H9 (cell line): ENCODE results near the gene DCAF17. TPM values are rescaled to one million over a fixed set of nuclear protein-coding genes. Genes with fewer than 3 reads are reported as not detected.

Experiments
- DNase-seq: peaks from one replicate; pipeline ENCODE4 v3.0.0-alpha.2; 2017
- H2AFZ ChIP-seq: one replicate; pipeline ENCODE4 v1.6.1; 2013; ENCODE audit warnings: mild to moderate bottlenecking, low read length, control low read depth, moderate library complexity
- H2AK5ac ChIP-seq: 2 replicates; pipeline ENCODE4 v1.6.1; 2013; ENCODE audit warnings: low read length, control low read depth, mixed read lengths; ENCODE audit not compliant: insufficient read length
- H2BK120ac ChIP-seq: one replicate; pipeline ENCODE4 v1.6.1; 2013; ENCODE audit warnings: low read depth, mild to moderate bottlenecking, low read length, control low read depth, inconsistent platforms; ENCODE audit not compliant: poor library complexity, severe bottlenecking
- H2BK12ac ChIP-seq: 2 replicates; pipeline ENCODE4 v1.6.1; 2013; ENCODE audit warnings: low read length, control low read depth, mixed read lengths, low read depth; ENCODE audit not compliant: insufficient read length
- H2BK15ac ChIP-seq: 2 replicates; pipeline ENCODE4 v1.6.1; 2013; ENCODE audit warnings: low read depth, low read length, control low read depth
- H2BK20ac ChIP-seq: one replicate; pipeline ENCODE4 v1.6.1; 2013; ENCODE audit warnings: low read depth, mild to moderate bottlenecking, low read length, control low read depth, inconsistent platforms; ENCODE audit not compliant: poor library complexity, severe bottlenecking
- H2BK5ac ChIP-seq: 2 replicates; pipeline ENCODE4 v1.6.1; 2013; ENCODE audit warnings: low read length, control low read depth, mixed read lengths; ENCODE audit not compliant: insufficient read length
- H3K14ac ChIP-seq: 2 replicates; pipeline ENCODE4 v1.6.1; 2013; ENCODE audit warnings: low read length, control low read depth; ENCODE audit not compliant: insufficient read depth
- H3K18ac ChIP-seq: 2 replicates; pipeline ENCODE4 v1.6.1; 2013; ENCODE audit warnings: low read depth, mild to moderate bottlenecking, mixed read lengths, low read length, control low read depth; ENCODE audit not compliant: insufficient read length
- H3K23ac ChIP-seq: 2 replicates; pipeline ENCODE4 v1.6.1; 2013; ENCODE audit warnings: low read length, control low read depth, mixed read lengths, low read depth; ENCODE audit not compliant: insufficient read length
- H3K23me2 ChIP-seq: 2 replicates; pipeline ENCODE4 v1.6.1; 2013; ENCODE audit warnings: low read depth, mild to moderate bottlenecking, mixed read lengths, low read length, control low read depth; ENCODE audit not compliant: insufficient read length, poor library complexity, severe bottlenecking
- H3K27ac ChIP-seq: 2 replicates; pipeline ENCODE4 v1.5.1; 2013; ENCODE audit warnings: low read length, control low read depth, mixed read lengths, low read depth; ENCODE audit not compliant: insufficient read length
- H3K27me3 ChIP-seq: 2 replicates; pipeline ENCODE4 v1.6.1; 2013; ENCODE audit warnings: low read length, control low read depth, inconsistent platforms; ENCODE audit not compliant: insufficient read depth
- H3K4ac ChIP-seq: 2 replicates; pipeline ENCODE4 v1.6.1; 2013; ENCODE audit warnings: low read depth, mild to moderate bottlenecking, control low read depth, inconsistent platforms, low read length, moderate library complexity
- H3K4me1 ChIP-seq: 2 replicates; pipeline ENCODE4 v1.6.1; 2013; ENCODE audit warnings: low read length, control low read depth, inconsistent platforms; ENCODE audit not compliant: insufficient read depth
- H3K4me2 ChIP-seq: 2 replicates; pipeline ENCODE4 v1.6.1; 2013; ENCODE audit warnings: low read length, control low read depth, mixed read lengths; ENCODE audit not compliant: insufficient read length, insufficient read depth
- H3K56ac ChIP-seq: 2 replicates; pipeline ENCODE4 v1.6.1; 2013; ENCODE audit warnings: low read depth, mild to moderate bottlenecking, mixed read lengths, low read length, control low read depth; ENCODE audit not compliant: insufficient read length
- H3K79me1 ChIP-seq: 2 replicates; pipeline ENCODE4 v1.6.1; 2013; ENCODE audit warnings: low read depth, mild to moderate bottlenecking, moderate library complexity, low read length, control low read depth, inconsistent platforms; ENCODE audit not compliant: insufficient read depth, poor library complexity, severe bottlenecking
- H3K79me2 ChIP-seq: 2 replicates; pipeline ENCODE4 v1.6.1; 2013; ENCODE audit warnings: low read length, control low read depth, inconsistent platforms; ENCODE audit not compliant: insufficient read depth
- H3K9ac ChIP-seq: 2 replicates; pipeline ENCODE4 v1.6.1; 2013; ENCODE audit warnings: low read length, control low read depth, mixed read lengths; ENCODE audit not compliant: insufficient read length; ENCODE audit errors: extremely low read depth
- H3K9me3 ChIP-seq: one replicate; pipeline ENCODE4 v1.6.1; 2013; ENCODE audit warnings: low read depth, low read length, inconsistent platforms; ENCODE audit not compliant: control insufficient read depth
- H3T11ph ChIP-seq: one replicate; pipeline ENCODE4 v1.6.1; 2013; ENCODE audit warnings: mild to moderate bottlenecking, low read length, control low read depth, inconsistent platforms
- H4K20me1 ChIP-seq: one replicate; pipeline ENCODE4 v1.6.1; 2013; ENCODE audit not compliant: control insufficient read depth, insufficient read length, insufficient read depth
- H4K5ac ChIP-seq: 2 replicates; pipeline ENCODE4 v1.6.1; 2013; ENCODE audit warnings: low read depth, mild to moderate bottlenecking, mixed read lengths, low read length, control low read depth; ENCODE audit not compliant: insufficient read length
- H4K8ac ChIP-seq: replicated peaks from 2 replicates; pipeline ENCODE4 v1.6.1; 2013; ENCODE audit warnings: low read length, control low read depth, mixed read lengths, low read depth; ENCODE audit not compliant: insufficient read length
- H4K91ac ChIP-seq: 2 replicates; pipeline ENCODE4 v1.6.1; 2013; ENCODE audit warnings: low read depth, mild to moderate bottlenecking, moderate library complexity, mixed read lengths, low read length, control low read depth; ENCODE audit not compliant: insufficient read length
- H3K27ac Mint-ChIP-seq, 3 experiments: 2 replicates in 2 of 3; 3 replicates in 1 of 3; pipeline ENCODE4 v1.8.0; 2020 to 2021; ENCODE audit warnings: mixed read lengths in 3 of 3, mild to moderate bottlenecking in 1 of 3, moderate library complexity in 1 of 3
- H3K27me3 Mint-ChIP-seq: 2 replicates; pipeline ENCODE4 v1.8.0; 2021; ENCODE audit warnings: low read depth, mild to moderate bottlenecking, moderate library complexity, mixed read lengths
- H3K36me3 Mint-ChIP-seq, 3 experiments: 2 replicates in 2 of 3; 3 replicates in 1 of 3; pipeline ENCODE4 v1.8.0; 2020 to 2021; ENCODE audit warnings: low read depth in 3 of 3, mixed read lengths in 3 of 3; ENCODE audit not compliant: insufficient read depth in 1 of 3
- H3K4me1 Mint-ChIP-seq, 2 experiments: 2 replicates each; pipeline ENCODE4 v1.8.0; 2020; ENCODE audit warnings: mixed read lengths in 2 of 2
- H3K4me3 Mint-ChIP-seq, 2 experiments: 2 replicates in 1 of 2; 3 replicates in 1 of 2; pipeline ENCODE4 v1.8.0; 2020 to 2021; ENCODE audit warnings: mild to moderate bottlenecking in 2 of 2, mixed read lengths in 2 of 2, moderate library complexity in 1 of 2
- H3K9me3 Mint-ChIP-seq, 2 experiments: 2 replicates in 1 of 2; 3 replicates in 1 of 2; pipeline ENCODE4 v1.8.0; 2020; ENCODE audit warnings: mild to moderate bottlenecking in 2 of 2, mixed read lengths in 2 of 2, moderate library complexity in 1 of 2
- CTCF ChIP-seq: fragments of 200-600 bp; sonication (generic); conservative IDR thresholded peaks from 3 replicates; pipeline ENCODE4 v1.8.0; 2021; ENCODE audit warnings: antibody characterized with exemption, mild to moderate bottlenecking
- WGBS: extraction: QIAGEN DNeasy Blood & Tissue Kit; methylation state at CpG from one replicate; pipeline ENCODE4 v1.1.7; 2013; ENCODE audit warnings: missing lambda C conversion rate, low lambda C conversion rate, mixed read lengths; ENCODE audit not compliant: insufficient read length; ENCODE audit errors: extremely low coverage; 5-methylcytosine and 5-hydroxymethylcytosine counted together
- total RNA-seq: library from RNA; stranded (reverse); gene quantifications from 2 replicates; pipeline ENCODE4 v1.2.1, GENCODE V29; 2021

Gene DCAF17
- total RNA-seq, 1 experiment from 2014 or later = 28.1 TPM

DNA sequence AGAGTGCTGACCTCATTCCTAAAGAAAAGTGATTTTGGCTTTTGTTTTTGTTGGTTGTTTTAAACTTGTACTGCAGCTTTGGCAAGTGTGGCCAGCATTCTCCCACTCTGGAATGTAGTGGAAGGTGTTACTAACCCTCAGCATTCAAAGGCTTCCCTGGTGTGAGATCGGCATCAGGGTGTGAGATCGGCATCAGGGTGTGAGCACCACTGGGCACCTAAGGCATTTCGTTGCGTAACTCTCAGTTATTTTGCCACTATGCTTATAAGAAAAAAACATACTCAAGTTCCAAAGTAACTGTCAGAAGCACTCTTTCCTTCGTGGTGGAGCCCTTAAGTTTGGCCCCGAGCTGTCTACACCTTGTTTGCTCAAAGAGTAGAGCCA is 90.0 kb downstream of the DCAF17 start:
- peak overlapping the region; percentile 90 for H3K4me2 ChIP-seq
- H3K4me3 Mint-ChIP-seq = peak overlapping the region; percentile 89 to 97
- no peaks in the 10 kb centered on the region for H3K36me3 Mint-ChIP-seq
- H4K91ac ChIP-seq = no peak overlapping the region
- H2BK120ac ChIP-seq = no peak overlapping the region
- H3K23ac ChIP-seq = no peak overlapping the region
- no peaks in the 10 kb centered on the region for H3K9me3 ChIP-seq
- no peaks in the 10 kb centered on the region for H3K79me1 ChIP-seq
- no peaks in the 10 kb centered on the region for H3K27me3 ChIP-seq
- WGBS = no CpG with 5 or more reads among the region's 6 CpGs
- H2BK5ac ChIP-seq = no peak overlapping the region
- H3K9ac ChIP-seq = peak overlapping the region; percentile 66
- no peak overlapping the region for H2BK20ac ChIP-seq
- no peak overlapping the region for H3T11ph ChIP-seq
- H3K4me1 Mint-ChIP-seq = peaks cover 22 to 32% of the 10 kb centered on the region in 2 experiments
- H3K18ac ChIP-seq = no peak overlapping the region
- H3K27ac ChIP-seq = no peak overlapping the region
- H3K4ac ChIP-seq = no peak overlapping the region
- no peak overlapping the region for H2BK15ac ChIP-seq
- no peak overlapping the region for H3K14ac ChIP-seq
- H3K9me3 Mint-ChIP-seq = no peaks in the 10 kb centered on the region
- no peak for DNase-seq
- no peaks in the 10 kb centered on the region for H3K4me1 ChIP-seq
- H3K56ac ChIP-seq = no peak overlapping the region
- no peaks in the 10 kb centered on the region for H3K79me2 ChIP-seq
- no peaks in the 10 kb centered on the region for H4K20me1 ChIP-seq
- peaks cover 24% of the 10 kb centered on the region for H3K27me3 Mint-ChIP-seq
- H3K27ac Mint-ChIP-seq = no peak overlapping the region
- no peak overlapping the region for H4K5ac ChIP-seq
- peaks cover 11% of the 10 kb centered on the region for H3K23me2 ChIP-seq
- H2AK5ac ChIP-seq = no peak overlapping the region
- H2AFZ ChIP-seq = no peak overlapping the region
- TF ChIP-seq CTCF = no peak
- no peak overlapping the region for H2BK12ac ChIP-seq
- no peak overlapping the region for H4K8ac ChIP-seq
